Measurements from ENCODE around the gene CDH4.

CDH4 gene

DNA sequence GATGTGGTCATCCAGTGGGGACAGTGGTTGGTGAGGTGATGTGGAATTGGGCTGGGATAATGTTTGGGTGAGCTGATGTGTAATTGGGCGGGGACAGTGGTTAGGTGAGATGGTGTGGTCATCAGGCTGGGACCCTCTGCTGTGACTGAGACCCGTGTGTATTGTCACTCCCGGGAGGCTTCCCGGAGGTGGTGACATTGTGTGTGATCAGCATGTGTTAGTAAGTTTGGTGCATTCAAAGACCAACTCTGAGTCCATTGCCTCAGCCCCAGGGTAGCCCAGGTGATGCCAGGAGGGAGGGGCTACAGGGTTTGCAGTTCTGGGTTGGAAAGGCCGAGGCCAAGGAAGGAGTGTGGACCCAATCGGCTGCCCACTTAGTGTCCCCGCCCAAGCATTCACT is 438.1 kb downstream of the CDH4 start:
- no peak for DNase-seq (ENCODE audit: low read depth, low spot score)
- no peak overlapping the region for H3K4me3 ChIP-seq (ENCODE audit: low read depth, low read length)
- TF ChIP-seq, protein P1, sequence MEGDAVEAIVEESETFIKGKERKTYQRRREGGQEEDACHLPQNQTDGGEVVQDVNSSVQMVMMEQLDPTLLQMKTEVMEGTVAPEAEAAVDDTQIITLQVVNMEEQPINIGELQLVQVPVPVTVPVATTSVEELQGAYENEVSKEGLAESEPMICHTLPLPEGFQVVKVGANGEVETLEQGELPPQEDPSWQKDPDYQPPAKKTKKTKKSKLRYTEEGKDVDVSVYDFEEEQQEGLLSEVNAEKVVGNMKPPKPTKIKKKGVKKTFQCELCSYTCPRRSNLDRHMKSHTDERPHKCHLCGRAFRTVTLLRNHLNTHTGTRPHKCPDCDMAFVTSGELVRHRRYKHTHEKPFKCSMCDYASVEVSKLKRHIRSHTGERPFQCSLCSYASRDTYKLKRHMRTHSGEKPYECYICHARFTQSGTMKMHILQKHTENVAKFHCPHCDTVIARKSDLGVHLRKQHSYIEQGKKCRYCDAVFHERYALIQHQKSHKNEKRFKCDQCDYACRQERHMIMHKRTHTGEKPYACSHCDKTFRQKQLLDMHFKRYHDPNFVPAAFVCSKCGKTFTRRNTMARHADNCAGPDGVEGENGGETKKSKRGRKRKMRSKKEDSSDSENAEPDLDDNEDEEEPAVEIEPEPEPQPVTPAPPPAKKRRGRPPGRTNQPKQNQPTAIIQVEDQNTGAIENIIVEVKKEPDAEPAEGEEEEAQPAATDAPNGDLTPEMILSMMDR (IDR thresholded peaks at IDR 0.05; ENCODE audit: insufficient read depth, low read length, missing control alignments) = no peak
- ChIA-PET CTCF (no interaction called here), POLR2A (no interaction called here)

DNA sequence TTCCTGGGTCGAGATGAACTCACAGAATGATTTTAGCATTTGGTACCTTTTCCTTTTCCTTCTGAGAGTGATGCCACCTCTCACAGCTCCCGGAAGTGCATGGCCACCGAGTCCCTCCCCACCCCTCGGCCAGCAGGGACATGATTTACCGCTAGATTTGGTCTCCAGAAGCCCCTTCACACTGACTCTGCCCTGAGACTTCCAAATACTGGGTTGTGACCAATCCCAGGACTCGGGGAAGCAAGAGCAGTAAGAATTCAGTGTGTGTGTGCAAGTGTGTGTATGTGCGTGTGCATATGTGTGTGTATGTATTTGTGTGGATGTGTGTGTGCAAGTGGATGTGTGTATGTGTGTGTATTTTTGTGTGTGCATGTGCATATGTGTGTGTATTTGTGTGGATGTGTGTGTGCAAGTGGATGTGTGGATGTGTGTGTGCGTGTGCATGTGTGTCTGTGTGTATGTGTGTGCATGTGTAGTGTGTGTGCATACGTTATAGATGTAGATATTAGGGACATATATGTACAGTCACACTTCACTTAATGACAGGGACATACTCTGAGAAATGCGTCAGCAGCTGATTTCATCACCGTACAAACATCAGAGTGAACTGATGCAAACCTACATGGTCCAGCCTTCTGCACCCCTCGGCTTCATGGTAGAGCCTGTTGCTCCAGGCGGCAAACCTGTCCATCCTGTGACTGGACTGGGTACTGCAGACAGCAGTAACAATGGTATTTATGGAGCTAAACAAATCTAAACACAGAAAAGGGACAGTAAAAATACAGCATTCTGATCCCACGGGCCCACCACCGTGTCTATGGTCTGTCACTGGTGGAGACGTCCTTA is 439.2 kb downstream of the CDH4 start:
- CTCF ChIA-PET = no interaction called here
- POLR2A ChIA-PET = no interaction called here
- no peak for DNase-seq (ENCODE audit: low read depth, low spot score)
- H3K4me3 ChIP-seq (ENCODE audit: low read depth, low read length) = no peak overlapping the region
- TF ChIP-seq, protein P1 (IDR thresholded peaks at IDR 0.05; ENCODE audit: insufficient read depth, low read length, missing control alignments) = no peak

DNA sequence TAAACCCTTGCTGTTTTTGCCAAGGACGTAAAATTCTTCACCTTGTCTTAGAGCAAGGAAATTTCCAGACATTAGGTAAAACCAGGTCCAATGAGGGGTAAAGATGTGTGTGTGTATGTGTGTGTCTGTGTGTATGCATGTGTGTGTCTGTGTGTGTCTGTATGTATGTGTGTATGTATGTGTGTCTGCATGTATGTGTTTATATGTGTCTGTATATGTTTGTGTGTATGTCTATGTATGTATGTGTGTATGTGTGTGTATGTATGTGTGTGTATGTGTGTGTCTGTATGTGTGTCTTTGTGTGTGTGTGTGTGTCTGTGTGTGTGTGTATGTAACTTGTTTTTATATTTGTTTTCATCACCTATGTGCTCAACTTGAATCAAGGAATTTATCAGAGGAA is 439.9 kb downstream of the CDH4 start:
- TF ChIP-seq, protein P1 (IDR thresholded peaks at IDR 0.05; ENCODE audit: insufficient read depth, low read length, missing control alignments) = no peak
- H3K4me3 ChIP-seq (ENCODE audit: low read depth, low read length) = no peak overlapping the region
- POLR2A ChIA-PET = no interaction called here
- no peak for DNase-seq (ENCODE audit: low read depth, low spot score)
- CTCF ChIA-PET = no interaction called here

DNA sequence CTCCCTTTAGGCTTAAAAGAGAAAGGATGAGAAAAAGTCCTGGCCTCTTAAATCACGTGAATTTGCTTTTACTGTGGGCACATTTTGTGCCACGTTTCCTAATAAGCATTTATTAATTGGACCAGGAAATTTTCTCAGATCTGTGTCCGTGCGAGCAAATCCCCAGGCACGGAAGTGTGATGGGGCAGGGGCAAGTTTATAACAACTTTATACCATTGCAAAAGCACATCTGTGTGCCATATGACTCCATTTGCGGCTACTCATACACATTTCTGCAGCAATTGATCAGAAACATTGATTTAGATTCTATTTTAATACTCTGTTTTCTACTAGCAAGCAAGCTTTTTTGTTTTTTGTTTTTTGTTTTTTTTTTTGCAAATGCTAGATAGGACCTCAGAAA is 440.4 kb downstream of the CDH4 start:
- H3K4me3 ChIP-seq (ENCODE audit: low read depth, low read length) = no peak overlapping the region
- POLR2A ChIA-PET = no interaction called here
- CTCF ChIA-PET = no interaction called here
- DNase-seq (ENCODE audit: low read depth, low spot score) = no peak
- TF ChIP-seq, protein P1 (IDR thresholded peaks at IDR 0.05; ENCODE audit: insufficient read depth, low read length, missing control alignments) = no peak

DNA sequence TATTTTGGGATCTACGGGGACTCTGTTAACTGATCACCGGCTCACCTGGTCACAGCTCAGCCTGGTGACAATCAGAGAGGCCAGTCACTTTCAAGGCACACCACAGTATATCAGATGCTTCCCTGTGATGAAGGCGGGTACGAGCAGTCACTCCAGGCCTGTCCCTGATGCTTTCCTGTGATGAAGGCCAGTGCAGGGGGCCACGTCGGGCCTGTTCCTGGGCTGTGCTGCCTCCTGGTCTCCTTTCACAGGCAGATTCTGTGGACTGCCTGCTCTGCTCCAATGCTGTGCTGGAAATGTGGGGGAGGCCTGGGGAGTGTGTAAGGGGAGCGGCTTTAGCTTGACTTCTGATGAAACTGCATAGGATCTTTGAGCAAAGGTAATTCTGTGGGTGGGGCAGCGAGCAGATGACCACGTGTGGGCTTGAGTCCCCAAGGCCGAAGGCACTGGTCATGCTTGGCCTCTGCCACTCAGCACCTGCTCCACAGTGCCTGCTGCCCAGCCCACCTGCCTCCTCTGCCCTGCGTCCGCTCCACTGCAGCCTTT is 441.1 kb downstream of the CDH4 start:
- POLR2A ChIA-PET = no interaction called here
- no peak overlapping the region for H3K4me3 ChIP-seq (ENCODE audit: low read depth, low read length)
- TF ChIP-seq, protein P1 (IDR thresholded peaks at IDR 0.05; ENCODE audit: insufficient read depth, low read length, missing control alignments) = no peak
- DNase-seq (ENCODE audit: low read depth, low spot score) = no peak
- CTCF ChIA-PET = no interaction called here

DNA sequence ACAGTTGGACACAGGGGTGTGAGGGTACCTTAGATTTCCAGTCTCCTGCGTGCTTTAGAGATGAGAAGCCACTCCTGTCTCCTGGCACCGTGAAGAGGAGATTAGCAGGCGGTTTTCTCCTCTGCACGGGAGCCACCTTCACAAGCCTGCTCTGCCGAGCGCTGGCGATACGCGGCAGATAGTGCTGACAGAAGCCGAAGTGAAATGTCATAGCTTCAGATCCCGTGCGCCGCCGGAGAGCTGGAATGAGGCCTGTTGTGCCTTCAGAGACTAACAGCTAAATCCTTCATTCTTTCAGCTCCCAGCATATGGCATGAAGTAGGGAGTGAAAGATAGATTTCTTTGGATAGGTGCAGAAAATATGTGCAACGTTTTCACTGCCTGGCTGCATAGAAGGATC is 442.6 kb downstream of the CDH4 start:
- ChIA-PET POLR2A (no interaction called here), CTCF (no interaction called here)
- H3K4me3 ChIP-seq (ENCODE audit: low read depth, low read length) = no peak overlapping the region
- DNase-seq (ENCODE audit: low read depth, low spot score) = no peak
- TF ChIP-seq, protein P1 (IDR thresholded peaks at IDR 0.05; ENCODE audit: insufficient read depth, low read length, missing control alignments) = no peak

All from AG04449 (cell line).